ENCODE measurements around the gene VAT1L.
A peak's percentile ranks its signal among the peaks of the same experiment; 100 is the strongest.
"Not testable (repeated sequence)": the region's sequence is repeated elsewhere in the genome, so short reads cannot be mapped to it uniquely, and the experiment has no call there.

VAT1L gene

DNA sequence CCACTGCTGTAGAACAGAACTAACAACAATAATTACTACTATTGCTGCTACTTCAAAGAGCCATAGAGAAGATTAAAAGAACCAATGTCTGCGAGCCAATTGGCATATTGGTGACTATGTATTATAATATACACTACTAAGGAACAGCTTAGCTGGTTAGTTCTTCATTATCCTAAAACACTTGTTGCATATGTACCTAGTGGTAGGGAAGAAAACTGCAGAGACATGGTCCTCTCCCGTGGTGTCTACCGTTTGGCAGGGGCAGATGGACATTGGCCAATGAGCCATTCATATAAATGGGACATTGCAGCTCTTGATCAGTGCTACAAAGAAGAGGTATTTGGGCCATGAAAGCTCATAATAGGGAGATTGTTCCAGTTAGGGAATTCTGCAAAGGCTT lies 187.6 kb downstream of the VAT1L start:
- Mint-ChIP-seq H3K36me3 (no peaks in the 10 kb centered on the region), H3K27ac (no peak overlapping the region), H3K4me1 (peaks cover 7% of the 10 kb centered on the region), H3K27me3 (peaks cover 20% of the 10 kb centered on the region), H3K9me3 (no peaks in the 10 kb centered on the region), H3K4me3 (no peak overlapping the region)
- no peak for ATAC-seq

DNA sequence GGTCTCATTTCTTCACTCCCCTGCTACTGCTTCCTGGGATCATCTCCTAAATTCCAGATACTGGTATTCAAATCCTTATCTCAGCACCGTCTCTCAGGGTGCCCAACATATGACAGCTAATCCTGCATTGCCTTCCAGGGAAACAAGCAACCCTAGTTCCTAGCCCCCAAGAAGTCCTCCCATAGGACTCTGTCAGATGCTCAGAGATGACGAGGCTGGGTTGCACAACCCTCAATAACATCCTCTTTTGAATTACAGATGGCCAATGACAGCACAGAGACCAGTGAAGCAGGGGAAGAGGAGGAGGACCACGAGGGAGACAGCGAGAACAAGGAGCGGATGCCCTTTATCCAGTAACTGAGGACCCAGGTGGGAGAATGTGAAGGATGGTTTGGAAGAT lies 189.0 kb downstream of the VAT1L start:
- H3K36me3 Mint-ChIP-seq = no peaks in the 10 kb centered on the region
- H3K27me3 Mint-ChIP-seq = peaks cover 12% of the 10 kb centered on the region
- no peaks in the 10 kb centered on the region for H3K9me3 Mint-ChIP-seq
- H3K27ac Mint-ChIP-seq = no peak overlapping the region
- H3K4me1 Mint-ChIP-seq = no peaks in the 10 kb centered on the region
- H3K4me3 Mint-ChIP-seq = no peak overlapping the region
- ATAC-seq = no peak

DNA sequence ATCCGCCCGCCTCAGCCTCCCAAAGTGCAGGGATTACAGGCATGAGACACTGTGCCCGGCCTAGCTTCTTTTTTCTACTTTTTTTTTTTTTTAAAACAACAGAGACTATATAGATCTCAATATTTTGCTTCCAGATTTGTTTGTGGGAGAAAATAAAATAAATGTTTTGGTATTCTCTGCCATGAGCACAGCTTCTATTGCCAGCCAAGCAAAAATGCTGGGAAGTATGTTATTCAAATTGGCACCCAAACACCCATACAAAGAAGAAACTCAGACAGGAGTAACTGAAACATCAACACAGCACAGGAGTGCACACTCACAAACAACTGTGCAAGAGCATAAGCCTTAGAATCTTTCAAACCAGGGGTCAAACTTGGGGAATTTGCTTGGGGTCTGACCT lies 196.7 kb downstream of the VAT1L start:
- Mint-ChIP-seq H3K27me3 (peaks cover 6% of the 10 kb centered on the region), H3K27ac (no peak overlapping the region), H3K36me3 (no peaks in the 10 kb centered on the region), H3K4me1 (no peaks in the 10 kb centered on the region), H3K9me3 (no peaks in the 10 kb centered on the region), H3K4me3 (no peak overlapping the region)
- no peak for ATAC-seq

DNA sequence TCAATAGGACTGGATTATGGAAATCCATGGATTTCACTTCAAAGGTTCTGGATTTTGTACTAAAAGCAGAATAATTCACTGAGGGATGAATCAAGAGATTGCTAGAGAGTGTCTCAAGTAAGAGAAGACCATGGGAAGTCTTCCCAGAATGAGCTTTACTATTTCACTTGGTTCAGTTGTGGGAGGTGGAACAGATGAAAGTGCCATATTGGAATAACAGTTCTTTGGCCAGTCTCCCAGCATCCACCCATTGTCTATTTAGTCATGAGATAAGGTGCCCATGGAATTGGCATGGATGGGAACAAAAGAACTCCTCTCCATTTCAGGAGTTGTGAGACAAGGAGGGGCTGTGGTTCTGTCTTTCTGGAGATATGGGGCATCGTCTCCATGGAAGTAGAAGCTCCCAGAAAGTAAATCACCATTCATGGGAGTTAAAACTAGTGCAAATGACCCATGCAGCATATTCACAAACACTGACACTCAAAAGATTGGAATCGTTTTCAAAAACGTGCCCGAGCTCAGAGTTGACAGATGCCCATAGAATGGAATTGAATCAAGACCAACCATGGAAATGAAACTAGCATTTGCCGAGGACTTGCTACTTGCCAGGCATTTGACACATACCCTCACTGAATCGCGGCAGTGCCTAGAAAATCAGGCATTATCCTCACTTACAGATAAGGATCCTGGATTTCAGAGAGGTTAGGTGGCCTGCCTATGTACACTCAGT lies 197.8 kb downstream of the VAT1L start:
- Mint-ChIP-seq H3K36me3 (no peaks in the 10 kb centered on the region), H3K27me3 (peaks cover 6% of the 10 kb centered on the region), H3K4me3 (no peak overlapping the region), H3K9me3 (no peaks in the 10 kb centered on the region), H3K27ac (no peak overlapping the region), H3K4me1 (no peaks in the 10 kb centered on the region)
- no peak for ATAC-seq

DNA sequence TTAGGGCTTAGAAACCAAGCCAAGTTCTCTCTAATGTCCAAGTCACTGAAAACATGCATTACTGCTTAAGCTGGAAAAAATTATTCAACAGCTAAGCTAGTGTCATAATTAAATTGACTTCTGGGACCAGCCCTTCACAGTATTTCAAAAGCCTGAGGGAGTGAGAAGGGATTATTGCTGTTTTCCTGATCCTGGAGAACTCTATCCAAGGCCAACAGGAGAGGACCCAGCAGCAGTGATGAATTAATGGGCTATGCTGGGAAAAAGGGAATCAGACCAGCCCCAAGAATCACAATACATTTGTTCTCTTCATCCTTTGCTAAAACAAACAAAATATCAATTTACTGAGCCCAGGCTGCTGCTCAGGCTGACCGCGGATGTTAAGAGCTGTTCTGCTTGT lies 199.4 kb downstream of the VAT1L start:
- no peaks in the 10 kb centered on the region for H3K4me1 Mint-ChIP-seq
- no peaks in the 10 kb centered on the region for H3K36me3 Mint-ChIP-seq
- peaks cover 6% of the 10 kb centered on the region for H3K27me3 Mint-ChIP-seq
- no peaks in the 10 kb centered on the region for H3K9me3 Mint-ChIP-seq
- H3K4me3 Mint-ChIP-seq = no peak overlapping the region
- ATAC-seq = no peak
- no peak overlapping the region for H3K27ac Mint-ChIP-seq

DNA sequence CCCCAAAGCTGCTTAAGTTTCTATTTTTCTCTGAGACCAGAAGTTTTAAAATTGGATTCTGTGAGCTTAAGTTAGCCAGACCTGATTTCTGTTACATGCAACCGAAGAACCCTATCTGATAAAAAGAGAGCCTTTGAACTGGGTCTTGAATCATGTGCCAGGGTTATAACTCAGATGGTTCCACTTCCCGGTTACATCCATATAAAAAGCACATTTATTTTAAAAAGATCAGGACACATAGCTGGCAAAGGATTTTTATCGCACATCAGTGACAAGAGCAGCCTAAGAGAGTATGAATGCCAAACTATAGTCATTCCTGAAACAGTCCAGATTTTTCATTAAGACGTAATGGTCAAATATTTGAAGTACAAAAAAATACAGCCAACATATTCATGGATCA lies 201.5 kb downstream of the VAT1L start:
- H3K36me3 Mint-ChIP-seq = no peaks in the 10 kb centered on the region
- H3K9me3 Mint-ChIP-seq = no peaks in the 10 kb centered on the region
- H3K4me1 Mint-ChIP-seq = no peaks in the 10 kb centered on the region
- no peak for ATAC-seq
- no peak overlapping the region for H3K27ac Mint-ChIP-seq
- H3K4me3 Mint-ChIP-seq = no peak overlapping the region
- peaks cover 6% of the 10 kb centered on the region for H3K27me3 Mint-ChIP-seq

DNA sequence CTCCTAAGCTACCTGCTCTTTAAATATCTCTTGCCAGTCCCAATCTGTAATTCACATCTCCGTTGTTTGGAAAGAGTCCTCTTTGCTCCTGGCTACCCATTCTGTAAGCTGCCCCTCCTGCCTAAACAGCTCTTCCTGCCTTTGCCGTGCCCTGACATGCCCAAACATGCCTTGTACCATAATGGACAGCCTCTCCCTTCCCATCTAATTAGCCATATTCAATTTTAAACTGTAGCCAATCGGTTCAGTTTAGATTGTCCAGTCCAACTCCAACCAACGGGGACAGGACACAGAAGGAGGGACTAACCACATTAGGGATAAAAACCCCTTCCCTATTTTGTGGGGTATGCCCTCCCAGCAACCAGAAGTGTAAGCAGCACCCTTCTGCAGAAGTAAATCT lies 203.3 kb downstream of the VAT1L start:
- Mint-ChIP-seq H3K4me1 (no peaks in the 10 kb centered on the region), H3K9me3 (peaks cover 9% of the 10 kb centered on the region), H3K27ac (no peak overlapping the region), H3K4me3 (no peak overlapping the region), H3K36me3 (no peaks in the 10 kb centered on the region), H3K27me3 (peaks cover 6% of the 10 kb centered on the region)
- ATAC-seq = no peak

DNA sequence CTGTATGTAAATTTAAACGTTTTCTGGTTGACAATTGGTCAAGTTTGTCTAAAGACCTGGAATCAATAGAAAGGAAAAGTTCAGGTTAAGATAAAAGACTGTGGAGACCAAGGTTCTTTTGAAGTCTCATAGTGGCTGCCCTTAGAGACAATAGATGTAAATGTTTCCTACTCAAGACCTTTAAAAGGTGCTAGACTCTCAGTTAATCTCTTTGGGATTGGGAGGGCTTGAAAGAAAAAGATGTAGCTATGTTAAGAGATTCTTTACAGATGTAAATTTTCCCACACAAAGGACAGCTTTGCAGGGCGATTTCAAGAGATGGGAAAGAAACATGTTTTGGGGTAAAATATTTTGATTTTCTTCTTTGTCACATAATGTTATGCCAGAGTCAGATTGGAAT lies 204.0 kb downstream of the VAT1L start:
- not testable (repeated sequence) for H3K9me3 Mint-ChIP-seq, H3K4me3 Mint-ChIP-seq, H3K4me1 Mint-ChIP-seq, H3K27ac Mint-ChIP-seq, ATAC-seq, H3K36me3 Mint-ChIP-seq, H3K27me3 Mint-ChIP-seq

DNA sequence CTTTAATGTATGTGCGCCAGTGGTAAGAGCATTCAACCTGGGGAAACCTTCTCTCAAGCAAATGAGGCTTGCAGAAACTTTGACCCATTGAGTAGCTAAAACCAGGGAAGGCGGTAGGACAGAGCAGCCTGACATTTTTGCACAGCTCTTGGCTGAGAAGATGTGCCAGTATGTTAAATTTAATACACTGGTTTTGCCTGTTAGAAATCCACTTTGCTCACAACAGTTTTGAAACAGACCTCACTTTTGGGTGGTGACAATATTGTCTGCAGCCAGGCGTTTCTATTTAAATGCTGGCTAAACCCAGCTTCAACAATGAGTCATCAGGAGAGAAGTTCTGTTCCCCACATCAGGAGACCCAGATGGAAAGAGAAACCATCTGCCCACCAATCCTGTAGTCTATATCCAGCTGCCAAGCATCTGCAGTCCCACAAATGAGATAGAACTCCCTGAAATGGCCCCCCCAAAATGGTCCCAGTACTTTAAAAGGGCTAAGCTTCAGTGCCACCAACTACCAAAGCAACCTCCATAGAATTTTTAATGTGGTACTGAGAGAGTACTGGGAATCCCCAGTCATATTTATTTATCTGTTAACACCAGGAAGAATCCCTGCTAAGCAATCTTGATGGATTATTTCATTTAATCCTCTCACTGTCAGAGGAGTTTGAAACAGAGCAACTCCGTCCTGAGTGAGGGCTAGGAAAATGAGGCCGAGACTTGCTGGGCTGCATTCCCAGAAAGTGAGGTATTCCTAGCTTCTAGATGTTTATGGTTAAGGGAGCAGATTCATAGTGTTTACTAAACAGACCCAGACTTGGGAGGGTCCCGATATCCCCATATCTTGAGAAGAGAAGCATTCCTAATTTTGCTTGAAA lies 205.0 kb downstream of the VAT1L start:
- no peaks in the 10 kb centered on the region for H3K36me3 Mint-ChIP-seq
- no peak overlapping the region for H3K27ac Mint-ChIP-seq
- H3K9me3 Mint-ChIP-seq = peaks cover 9% of the 10 kb centered on the region
- H3K4me1 Mint-ChIP-seq = no peaks in the 10 kb centered on the region
- peaks cover 4% of the 10 kb centered on the region for H3K27me3 Mint-ChIP-seq
- no peak overlapping the region for H3K4me3 Mint-ChIP-seq
- no peak for ATAC-seq

DNA sequence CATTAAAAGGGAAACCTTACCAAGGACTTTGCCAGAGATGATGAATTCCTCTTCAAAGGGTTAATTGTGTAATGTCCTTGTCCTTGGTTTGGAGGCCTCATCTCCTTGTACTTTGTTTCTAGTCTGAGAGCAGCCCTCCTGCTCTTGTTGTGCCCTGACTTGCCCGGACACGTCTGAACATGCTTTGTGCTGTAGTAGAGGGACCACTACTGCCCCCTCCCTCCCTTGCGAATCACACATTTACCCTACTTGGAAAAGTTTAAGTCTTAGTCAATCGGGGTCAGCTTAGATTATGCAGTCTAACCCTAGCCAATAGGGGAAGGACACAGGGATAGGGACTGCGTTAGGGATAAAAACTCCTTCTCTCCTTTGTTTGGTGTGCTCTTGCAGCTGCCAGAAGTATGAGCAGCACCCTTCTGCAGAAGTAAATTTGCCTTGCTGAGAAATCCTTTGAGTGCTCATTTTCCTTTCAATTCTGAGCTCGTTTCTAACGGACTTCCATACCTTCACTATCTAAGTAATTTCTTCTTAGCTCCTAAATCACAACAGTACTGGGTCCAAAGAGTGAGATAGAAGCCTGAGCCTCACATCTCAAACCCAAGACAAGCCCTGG lies 207.6 kb downstream of the VAT1L start:
- H3K4me3 Mint-ChIP-seq = no peak overlapping the region
- ATAC-seq = no peak
- H3K4me1 Mint-ChIP-seq = no peaks in the 10 kb centered on the region

DNA sequence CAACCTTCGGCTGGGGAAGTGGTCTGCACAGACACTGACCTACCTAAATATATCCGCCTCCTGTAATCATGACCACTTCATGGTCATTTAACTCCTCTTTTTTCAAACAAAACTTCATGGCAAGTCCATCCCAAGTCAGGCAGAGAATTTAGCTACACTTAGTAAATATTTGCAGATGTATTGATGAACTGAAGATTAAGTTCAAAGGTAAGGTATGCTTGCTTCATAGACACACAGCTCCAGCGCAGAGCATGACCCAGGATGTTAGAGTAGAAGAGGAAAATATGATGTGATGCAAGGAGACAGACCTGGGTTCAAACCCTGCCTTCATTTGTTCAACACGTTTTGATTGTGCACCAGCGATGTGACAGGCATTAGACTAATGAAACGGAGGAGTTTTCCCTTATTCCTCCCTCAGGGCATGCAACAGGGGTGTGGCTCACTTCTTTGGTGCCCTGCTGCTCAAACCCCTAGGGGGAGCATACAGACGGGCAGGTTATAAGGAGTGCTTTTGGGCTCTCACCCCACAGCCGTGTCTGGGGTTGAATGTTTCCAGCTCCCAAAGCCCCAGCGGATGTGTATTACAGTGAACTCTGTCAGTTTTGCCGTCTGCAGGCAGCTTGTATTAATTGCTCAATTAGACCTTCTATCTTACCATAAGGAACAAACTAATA lies 210.1 kb downstream of the VAT1L start:
- peaks cover 9% of the 10 kb centered on the region for H3K9me3 Mint-ChIP-seq
- no peak for ATAC-seq
- no peaks in the 10 kb centered on the region for H3K4me1 Mint-ChIP-seq
- H3K4me3 Mint-ChIP-seq = no peak overlapping the region
- H3K27me3 Mint-ChIP-seq = peaks cover 7% of the 10 kb centered on the region
- H3K36me3 Mint-ChIP-seq = no peaks in the 10 kb centered on the region
- H3K27ac Mint-ChIP-seq = no peak overlapping the region

More for the DNA sequence above, 207.6 kb downstream of the VAT1L start:
- Mint-ChIP-seq H3K27ac (no peak overlapping the region), H3K9me3 (peaks cover 9% of the 10 kb centered on the region), H3K27me3 (no peaks in the 10 kb centered on the region), H3K36me3 (no peaks in the 10 kb centered on the region)

DNA sequence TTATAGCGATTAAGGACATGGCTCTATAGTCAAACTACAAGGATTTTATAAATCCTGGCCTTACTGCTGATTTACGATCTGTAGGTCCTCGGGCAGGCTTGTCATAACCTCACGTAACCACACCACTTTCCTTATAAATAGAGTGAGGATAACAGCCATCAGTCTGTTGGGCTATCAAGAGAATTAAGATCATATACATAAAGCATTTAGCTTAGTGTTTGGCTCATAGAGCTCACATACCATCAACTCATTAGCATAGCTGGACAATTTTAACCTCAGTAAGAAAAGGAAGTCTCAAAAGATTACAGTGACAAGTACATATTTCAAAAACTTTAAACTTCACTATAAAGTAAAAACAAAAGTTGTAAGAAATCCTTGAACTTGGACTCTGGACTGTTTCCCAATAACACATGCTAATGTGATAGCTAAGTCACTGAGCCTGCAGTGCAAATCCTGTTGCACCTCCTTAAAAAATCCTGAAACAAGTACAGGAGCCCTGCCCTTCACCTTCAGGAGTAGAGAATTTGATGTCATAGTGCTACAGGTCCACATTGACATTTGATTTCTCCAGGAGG lies 213.2 kb downstream of the VAT1L start:
- no peak overlapping the region for H3K27ac Mint-ChIP-seq
- ATAC-seq = no peak
- no peak overlapping the region for H3K4me3 Mint-ChIP-seq
- H3K36me3 Mint-ChIP-seq = no peaks in the 10 kb centered on the region
- H3K9me3 Mint-ChIP-seq = no peaks in the 10 kb centered on the region
- peaks cover 13% of the 10 kb centered on the region for H3K27me3 Mint-ChIP-seq
- H3K4me1 Mint-ChIP-seq = no peaks in the 10 kb centered on the region

DNA sequence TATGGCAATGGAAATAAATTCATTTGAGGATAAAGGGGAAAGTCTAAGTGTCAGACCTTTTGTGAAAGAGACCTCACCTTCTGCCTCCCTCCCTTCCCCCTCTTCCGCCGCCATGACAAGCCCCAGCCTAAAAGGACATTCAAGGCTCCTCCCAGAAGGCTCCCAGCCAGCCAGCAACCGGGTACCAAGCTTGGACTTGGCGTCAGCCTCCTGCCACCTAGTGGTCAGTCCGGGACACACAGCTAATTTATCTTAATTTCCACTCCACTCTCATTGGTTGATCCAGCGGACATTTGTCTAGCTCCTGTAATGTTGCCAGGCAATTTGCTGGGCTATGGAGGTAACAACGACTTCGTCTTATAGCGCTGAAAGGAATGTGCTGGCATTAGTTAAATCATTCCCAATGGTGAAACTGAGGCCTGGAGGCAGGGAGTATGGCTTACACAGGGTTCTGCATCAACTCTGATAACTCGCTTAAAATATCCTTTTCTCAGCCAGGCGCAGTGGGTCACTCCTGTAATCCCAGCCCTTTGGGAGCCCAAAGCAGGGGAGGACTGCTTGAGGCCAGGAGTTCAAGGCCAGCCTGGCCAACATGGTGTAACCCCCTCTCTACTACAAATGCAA lies 214.7 kb downstream of the VAT1L start:
- Mint-ChIP-seq H3K36me3 (no peaks in the 10 kb centered on the region), H3K27me3 (peaks cover 13% of the 10 kb centered on the region), H3K4me3 (no peak overlapping the region), H3K27ac (no peak overlapping the region), H3K4me1 (no peaks in the 10 kb centered on the region), H3K9me3 (no peaks in the 10 kb centered on the region)
- peak; percentile 79 for ATAC-seq

DNA sequence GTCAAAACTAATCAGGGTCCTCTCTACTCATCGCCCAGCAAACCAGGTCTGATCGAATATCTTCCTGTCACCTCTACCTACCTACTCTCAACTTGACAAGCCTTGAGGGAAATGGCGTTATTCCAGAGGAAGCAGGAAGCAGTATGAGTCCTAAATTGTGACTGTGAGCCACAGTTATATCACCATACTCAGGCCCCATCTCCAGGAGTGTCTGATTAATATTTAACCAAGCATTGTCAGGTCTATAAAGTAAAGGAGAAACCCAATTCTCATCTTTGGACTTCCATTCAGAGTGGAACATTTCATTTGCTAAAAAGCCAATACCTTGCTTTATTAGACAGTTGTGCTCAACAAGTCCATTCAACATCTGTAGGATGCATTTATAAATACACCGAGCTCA lies 216.2 kb downstream of the VAT1L start:
- Mint-ChIP-seq H3K4me3 (no peak overlapping the region), H3K27ac (no peak overlapping the region), H3K27me3 (peaks cover 13% of the 10 kb centered on the region), H3K4me1 (no peaks in the 10 kb centered on the region), H3K9me3 (no peaks in the 10 kb centered on the region), H3K36me3 (no peaks in the 10 kb centered on the region)
- ATAC-seq = no peak

DNA sequence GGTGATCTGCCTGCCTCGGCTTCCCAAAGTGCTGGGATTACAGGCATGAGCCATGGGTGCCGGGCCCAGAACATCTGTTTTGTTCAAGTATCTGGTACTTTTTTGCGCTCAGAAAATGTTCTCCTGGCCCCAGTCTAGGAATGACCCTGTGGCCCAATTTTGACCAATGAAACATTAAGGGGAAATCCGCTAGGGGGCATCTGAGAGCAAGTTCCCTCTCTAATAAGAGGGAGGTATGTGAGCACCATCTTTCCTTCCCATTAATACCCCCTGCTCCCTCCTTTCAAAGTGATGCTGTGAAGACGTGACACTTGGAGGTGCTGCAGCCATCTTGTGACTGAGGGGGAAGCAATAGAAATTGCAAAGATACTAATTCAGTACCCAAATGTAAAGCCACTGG lies 217.5 kb downstream of the VAT1L start:
- H3K4me1 Mint-ChIP-seq = no peaks in the 10 kb centered on the region

More for the DNA sequence above, 217.5 kb downstream of the VAT1L start:
- Mint-ChIP-seq H3K9me3 (no peaks in the 10 kb centered on the region), H3K36me3 (no peaks in the 10 kb centered on the region), H3K4me3 (no peak overlapping the region), H3K27me3 (peaks cover 13% of the 10 kb centered on the region), H3K27ac (no peak overlapping the region)
- no peak for ATAC-seq

All from stimulated activated memory B cell treated with anti-CD40 and anti-IgM and Interleukin-4, amounts not matched to agents 10 μg/mL and 1 μg/mL and 100 μg/mL, for 72 hours (primary cell).